Activated CD8-positive, alpha-beta memory T cell treated with anti-CD3 and anti-CD28 coated beads for 4 hours (primary cell): ENCODE data around the gene ALDH1A1.

Experiments used
- DNase-seq, 2 donors: peaks; one replicate each; pipeline ENCODE4 v3.0.0-alpha.2; 2020; ENCODE audit warnings: low read depth in 2 of 2

ALDH1A1 gene

GRCh38 chr9:72979405-72980100 is 26.7 kb upstream of the ALDH1A1 start:
- DNase-seq: no peak

DNA sequence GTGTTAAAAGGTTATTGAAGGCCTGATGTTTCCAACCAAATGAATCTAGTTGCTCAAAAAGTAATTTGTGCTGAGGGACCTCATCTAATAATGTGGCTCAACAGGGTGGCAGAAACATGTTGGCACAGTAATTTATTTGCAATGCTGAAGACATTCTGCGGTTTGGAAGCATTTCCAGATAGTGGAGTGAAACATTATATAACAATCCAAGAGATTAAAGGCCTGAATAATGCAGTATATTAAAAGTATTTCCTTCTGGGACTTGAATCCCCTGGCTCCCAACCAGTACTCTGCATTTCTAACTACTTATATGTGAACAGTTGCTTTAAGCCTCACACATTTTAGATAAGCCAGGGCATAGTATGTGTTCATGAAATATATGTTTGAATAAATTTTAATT is 25.9 kb upstream of the ALDH1A1 start:
- no peak for DNase-seq

GRCh38 chr9:72977670-72978069 is 24.8 kb upstream of the ALDH1A1 start:
- DNase-seq: no peak

- no peak for DNase-seq
Observed at GRCh38 chr9:72974501-72974900, 21.6 kb upstream of the ALDH1A1 start.

- DNase-seq: no peak
Observed at GRCh38 chr9:72972636-72973035, 19.8 kb upstream of the ALDH1A1 start.

- DNase-seq: no peak
Observed at GRCh38 chr9:72971411-72971810, 18.6 kb upstream of the ALDH1A1 start.

DNA sequence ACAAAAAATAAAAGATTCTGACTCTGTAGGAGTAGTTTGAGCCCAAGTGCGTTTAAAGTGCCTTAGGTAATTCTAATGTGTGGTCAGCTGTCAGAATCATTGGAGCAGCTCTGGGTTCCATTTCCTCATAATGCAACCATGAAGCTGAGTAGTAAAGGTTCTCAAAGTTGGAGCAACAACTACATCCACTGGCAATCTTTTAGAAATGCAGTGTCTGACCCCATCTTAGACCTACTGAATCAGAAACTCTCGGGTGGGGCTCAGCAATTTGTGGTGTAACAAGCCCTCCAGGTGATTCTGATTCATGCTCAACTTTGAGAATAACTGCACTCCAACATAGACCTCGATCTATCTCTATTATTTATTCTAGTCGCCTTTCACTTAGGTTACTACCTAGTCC is 7.6 kb upstream of the ALDH1A1 start:
- DNase-seq: no peak

GRCh38 chr9:72958485-72959281 is 5.8 kb upstream of the ALDH1A1 start:
- no peak for DNase-seq

- DNase-seq: no peak
Observed at GRCh38 chr9:72955571-72955970, 2.7 kb upstream of the ALDH1A1 start.

- no peak for DNase-seq
Observed at GRCh38 chr9:72955126-72955455, 2.2 kb upstream of the ALDH1A1 start.

DNA sequence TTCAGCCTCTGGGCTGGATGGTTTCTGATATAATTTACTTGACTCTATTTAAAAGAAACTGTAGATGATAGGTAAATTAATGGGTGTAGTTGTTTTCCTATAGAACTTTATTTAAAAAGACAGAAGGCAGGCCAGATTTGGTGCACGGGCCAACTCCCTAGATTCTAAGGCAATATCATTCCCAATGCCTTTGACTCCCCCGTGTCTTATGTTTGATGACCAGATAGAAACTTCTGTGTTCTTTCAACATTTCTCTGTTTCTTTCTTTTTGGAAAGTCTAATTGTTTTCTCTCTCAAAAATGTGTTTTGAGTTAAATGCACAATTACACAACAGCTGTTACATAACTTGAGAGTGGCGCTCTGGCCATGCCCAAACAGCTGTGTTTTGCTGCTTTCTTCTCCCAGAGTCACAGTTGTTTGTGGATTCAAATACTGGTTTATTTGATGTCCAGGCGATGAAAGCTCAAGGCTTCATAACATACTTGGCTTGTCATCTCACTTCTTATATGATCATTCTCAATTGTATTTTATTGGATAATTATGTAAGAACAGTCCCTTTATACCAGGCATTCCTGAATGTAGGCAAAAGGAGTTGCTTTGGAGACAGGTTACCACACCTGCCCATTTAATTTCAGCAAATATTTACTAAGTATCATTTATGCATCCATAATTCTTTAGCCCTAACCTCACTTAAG is 1.7 kb upstream of the ALDH1A1 start:
- no peak for DNase-seq

- DNase-seq: no peak
Observed at GRCh38 chr9:72952381-72952690, 517 bp downstream of the ALDH1A1 start.

DNA sequence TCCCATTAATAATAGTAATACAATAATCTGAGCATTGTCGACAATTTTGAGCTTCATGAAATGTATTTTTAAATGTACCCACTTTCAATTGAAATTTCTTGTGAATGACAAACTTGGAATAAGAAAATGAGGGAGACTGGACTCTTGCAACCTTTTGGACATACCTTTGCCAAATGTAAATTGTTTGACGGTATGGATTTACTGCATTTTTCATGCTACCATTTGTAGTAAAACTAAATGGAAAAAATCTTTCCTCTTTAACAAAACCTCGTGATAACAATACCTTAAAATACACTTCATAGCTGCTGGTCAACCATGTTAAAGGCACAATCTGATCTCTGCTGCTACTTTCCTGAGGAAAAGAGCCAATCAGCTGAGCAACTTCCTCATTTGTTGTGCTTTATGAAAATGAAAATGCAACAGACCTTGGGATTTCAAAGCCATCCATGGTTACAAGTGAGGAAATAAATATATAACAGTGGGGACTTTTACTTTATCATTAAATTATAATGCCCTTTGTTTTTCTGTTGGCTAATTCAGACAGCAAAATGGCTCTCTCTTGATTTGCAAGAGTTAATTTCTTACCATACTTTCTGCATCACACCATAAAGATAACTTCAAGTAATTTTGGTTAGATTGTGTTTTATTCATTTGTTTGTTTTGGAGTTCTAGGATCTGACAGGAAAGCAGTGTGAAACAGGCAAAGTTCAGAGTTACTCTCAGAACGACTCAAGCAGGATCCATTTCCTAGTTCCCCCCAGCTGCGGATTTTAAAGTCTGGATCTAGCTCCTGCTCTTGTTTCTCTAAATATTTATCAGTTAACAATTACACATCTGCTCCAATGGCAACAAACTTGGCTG is 1.1 kb downstream of the ALDH1A1 start:
- no peak for DNase-seq

DNA sequence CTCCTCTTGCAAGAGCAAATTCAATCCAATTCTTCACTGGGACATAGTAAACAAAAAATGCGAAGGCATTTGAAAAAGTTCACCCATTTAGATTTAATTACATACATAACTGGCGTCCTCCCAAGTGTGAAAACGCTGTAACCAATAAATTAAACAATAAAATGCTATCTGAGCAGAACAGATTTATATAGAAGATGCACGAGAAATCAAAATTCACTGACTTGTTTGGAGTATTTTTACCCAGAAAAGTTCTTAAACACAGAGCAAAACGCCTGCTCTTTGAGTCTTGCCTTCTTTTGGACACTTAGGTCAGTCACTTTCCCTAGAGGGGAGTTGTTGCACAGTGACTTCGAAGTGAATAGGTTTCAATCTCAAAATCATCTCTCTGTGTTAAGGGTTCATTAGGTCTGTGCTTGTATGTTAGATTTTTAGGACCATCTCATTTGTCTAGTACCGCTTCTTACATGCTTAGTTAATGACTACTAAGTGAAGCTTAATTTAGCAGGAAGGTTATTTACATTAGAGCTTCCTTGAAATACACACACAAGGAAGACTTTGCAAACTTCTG is 1.9 kb downstream of the ALDH1A1 start:
- DNase-seq: no peak

DNA sequence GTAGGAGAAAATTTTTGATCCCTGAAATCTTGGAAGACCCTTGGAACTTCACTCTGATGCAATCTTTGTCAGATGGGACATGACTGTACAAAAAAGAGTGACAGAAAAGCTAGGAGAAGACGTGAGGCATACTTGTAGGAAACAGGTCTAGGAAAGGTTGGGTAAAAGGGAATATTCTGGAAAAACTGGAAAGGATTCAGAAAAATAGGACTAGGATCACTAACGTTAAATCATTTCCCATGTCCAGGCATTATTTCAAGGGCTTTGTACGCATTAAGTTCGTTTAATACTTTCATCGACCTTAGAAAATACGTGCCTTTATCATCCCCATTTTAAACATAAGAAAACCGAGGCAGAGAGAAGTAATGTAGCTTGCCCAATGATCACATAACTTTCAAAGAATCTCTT is 2.9 kb downstream of the ALDH1A1 start:
- no peak for DNase-seq

DNA sequence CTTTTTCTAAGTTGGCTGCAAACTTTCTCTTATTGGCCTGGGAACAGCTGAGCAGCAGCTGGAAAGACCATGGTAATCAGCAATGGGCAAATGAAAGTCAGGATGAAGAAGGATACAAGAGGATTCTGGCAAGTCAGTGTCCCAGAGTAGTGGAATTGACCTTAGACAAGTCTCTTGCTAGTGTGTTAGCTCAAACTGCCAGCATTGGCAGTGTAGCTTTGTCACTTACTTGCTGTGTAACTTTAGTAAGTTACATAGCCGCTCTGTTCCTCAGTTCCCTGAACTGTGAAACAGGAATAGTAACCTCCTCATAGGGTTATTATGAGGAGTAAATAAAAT is 3.6 kb downstream of the ALDH1A1 start:
- no peak for DNase-seq

DNA sequence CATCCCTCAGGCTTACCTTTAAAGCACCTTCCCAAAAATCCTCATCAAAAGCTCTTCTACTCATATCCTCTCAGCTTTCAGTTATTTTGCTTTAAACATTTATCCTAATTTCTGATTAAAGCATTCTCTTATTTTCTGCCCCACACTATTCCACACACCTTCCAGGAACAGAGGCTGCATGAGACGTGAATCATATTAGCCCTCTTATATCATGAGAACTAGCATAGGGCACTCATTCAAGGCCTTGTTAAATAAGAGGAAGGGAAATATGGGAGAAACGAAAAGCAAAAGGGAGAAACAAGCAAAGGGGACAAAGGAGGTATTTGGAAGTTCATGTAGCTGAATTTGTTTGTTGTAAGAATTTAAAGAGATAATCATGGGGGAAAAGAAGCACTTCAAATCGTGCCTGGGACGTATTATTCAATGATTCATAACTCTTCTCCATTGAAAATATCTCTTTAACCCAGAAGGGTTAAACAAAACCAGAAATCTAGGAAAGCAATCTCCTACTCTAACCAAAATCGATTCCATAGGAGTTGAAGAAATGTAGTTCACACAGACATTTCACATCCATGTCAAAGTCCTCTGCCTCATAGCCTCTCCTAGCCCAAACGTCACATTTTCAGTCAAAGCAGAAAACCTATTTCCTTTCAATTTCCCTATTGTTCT is 4.1 kb downstream of the ALDH1A1 start:
- no peak for DNase-seq

GRCh38 chr9:72947984-72948465 is 4.8 kb downstream of the ALDH1A1 start:
- no peak for DNase-seq

DNA sequence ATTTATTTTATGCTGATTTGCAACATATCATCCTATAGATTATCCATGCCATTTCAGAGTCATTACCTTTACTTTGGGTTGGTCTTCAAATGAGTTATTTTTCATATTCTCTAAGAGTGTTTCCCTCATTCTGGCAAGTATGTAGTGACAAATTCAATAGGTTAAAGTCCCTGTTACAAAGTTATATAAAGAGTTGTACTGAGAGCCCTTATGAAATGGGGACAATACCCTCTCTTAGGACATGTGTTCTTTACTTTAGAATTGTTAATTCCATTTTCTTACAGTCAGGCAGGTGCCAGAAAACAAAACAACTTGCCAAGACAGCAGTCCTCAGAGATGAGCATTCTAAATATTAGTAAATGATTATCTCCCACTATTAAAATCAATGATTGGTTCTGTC is 6.0 kb downstream of the ALDH1A1 start:
- DNase-seq: no peak

- no peak for DNase-seq
Observed at GRCh38 chr9:72946318-72946717, 6.5 kb downstream of the ALDH1A1 start.

DNA sequence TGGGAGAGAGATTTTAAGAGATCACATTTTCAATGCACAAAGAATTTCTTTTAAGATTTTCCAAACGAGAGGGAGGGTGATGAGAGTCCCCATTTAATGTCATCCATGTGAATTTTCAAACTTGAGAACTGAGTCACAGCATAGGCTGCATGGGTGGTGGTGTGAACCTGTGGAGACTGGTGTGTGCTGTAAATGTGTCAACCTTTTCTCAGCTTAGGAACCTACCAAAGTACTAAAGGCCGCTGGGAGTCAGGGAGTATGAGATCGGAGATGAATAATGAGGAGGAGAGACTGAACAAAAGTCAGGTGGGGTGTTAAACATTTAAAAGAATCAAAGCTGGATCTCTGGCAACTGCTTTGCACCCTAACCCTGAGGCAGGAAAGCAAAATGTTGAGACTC is 7.5 kb downstream of the ALDH1A1 start:
- DNase-seq: no peak
